Colon (tissue), 2 donors: ENCODE results near the gene CAMKMT.

Experiments
- FAIRE-seq: peaks from 2 replicates; lab custom pipeline; 2012; peaks lifted over from hg19 to GRCh38; lab: Jason Lieb, UNC
- donor health status: control.
- donor health status: control.

Gene CAMKMT

GRCh38 chr2:44744961-44745892, 383.5 kb downstream of the CAMKMT start:
- no peak for FAIRE-seq

DNA sequence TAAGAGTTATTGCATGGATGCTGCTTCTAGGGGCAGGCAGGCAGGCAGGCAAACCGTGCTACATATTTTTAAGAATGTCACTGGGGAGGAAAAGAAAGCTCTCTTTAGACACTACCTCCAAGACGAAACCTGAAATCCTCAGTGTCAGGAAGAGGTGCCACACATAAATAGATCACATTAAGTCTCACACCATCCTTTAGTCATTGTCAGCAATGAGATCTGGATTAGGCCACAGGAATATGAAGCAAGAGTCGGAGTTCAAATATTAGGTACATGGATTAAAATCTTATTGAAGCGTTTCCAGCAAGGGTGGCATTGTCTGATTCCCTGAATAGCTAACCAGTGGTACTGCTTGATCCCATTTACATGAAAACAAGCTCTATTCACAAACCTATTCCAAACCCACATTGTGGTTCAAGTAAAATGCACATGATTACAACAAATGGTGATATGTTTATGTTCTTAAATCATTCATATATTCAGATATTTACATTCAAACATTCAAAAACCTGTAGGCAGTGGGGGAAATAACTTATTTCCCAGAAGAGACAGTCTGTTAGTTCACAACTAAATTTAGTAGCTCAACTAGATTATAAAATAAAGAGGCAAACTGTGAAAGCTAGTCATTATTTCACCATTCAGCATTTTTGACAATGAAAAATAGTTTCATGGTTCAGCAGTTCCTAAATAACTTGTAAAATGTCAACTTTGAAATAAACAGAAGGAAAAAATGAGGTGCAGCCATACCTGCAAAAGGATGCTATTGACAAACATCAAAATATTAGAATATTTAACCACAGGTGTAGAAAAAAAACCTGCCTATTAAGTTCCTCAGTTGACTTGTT, 384.4 kb downstream of the CAMKMT start:
- no peak for FAIRE-seq

- no peak for FAIRE-seq
These were observed 385.3 kb downstream of the CAMKMT start for GRCh38 chr2:44746856-44747615.

DNA sequence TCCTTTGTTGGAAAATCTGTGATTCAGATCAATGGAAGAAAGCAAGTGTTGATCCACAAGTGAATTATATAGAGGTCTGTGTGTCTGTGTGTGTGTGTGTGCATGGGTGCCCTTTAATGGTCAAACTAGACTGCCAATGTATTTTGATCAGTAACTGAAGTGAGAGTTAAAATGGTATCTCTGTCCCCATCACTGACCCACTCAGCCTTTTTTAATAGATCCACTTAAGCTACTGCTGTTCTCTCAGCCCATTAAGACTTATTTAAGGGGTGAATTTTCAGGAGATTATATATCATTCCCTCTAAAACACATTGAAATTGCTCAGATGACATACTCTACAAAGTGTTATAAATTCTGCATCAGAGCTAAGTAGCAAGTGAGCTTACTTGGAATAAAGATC, 386.0 kb downstream of the CAMKMT start:
- no peak for FAIRE-seq

DNA sequence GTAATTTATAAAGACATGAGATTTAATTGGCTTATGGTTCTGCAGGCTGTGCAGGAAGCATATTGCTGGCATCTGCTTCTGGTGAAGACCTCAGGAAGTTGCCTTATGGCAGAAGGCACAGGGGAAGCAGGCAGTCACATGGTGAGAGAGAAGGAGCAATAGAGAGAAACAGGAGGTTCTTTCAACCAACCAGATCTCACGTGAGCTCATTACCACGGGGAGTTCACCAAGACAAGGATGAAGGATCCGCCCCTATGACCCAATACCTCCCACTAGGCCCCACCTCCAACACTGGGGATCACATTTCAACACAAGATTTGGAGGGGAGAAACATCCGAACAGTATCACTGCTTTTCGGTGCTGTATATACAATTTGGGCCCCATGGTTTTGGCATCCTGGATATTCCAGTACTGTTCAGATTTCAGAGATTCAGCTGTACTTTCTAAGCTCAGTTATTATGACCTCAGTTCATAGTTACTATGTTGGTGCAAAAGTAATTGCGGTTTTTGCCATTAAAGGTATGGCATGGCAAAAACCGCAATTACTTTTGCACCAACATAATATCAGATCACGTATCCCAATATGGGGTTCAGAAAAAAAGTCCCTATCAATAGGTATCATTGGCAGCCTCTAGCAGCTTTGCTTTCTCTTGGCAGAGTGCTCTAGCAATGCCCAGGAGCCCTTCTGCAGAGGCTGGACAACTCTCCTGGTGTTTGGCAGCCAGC, 390.2 kb downstream of the CAMKMT start:
- FAIRE-seq, result no peak

GRCh38 chr2:44752761-44753160, 391.0 kb downstream of the CAMKMT start:
- no peak for FAIRE-seq

DNA sequence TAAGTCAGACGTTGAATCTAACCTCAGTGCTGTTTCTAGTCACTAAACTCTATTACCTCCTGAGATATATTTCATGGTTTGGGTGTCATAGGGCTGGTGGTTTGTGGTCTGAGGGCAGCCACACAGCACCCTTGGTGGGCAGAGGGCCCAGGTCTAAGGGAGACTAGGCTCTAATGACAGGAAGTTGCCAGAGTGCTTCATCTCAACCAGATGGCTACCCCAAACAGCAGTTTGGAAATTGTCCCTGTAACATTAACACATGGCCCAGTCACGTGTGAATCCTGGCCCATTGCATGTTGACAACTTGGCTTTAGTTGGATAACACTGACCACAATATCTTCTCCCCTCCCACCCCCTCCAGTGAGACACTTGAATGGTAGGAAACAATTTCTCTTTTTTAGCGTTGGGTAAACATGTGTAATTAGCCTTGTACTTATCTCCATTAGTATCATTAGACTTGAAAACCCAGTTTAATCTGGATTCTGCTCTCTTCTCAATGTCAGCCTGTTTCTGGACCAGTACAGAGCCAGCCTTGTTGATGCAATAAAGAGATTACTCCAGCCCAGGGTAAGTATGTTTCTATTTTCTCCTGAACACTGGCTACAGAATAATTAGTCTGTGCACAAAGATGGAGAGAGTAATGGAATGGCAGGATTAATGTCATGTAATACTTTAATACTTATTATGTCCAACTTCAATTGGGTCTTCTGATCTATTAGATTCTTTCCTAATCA, 392.0 kb downstream of the CAMKMT start:
- no peak for FAIRE-seq

GRCh38 chr2:44758591-44758990, 396.8 kb downstream of the CAMKMT start:
- no peak for FAIRE-seq

- no peak for FAIRE-seq
These were observed 398.1 kb downstream of the CAMKMT start for GRCh38 chr2:44759823-44760222.

DNA sequence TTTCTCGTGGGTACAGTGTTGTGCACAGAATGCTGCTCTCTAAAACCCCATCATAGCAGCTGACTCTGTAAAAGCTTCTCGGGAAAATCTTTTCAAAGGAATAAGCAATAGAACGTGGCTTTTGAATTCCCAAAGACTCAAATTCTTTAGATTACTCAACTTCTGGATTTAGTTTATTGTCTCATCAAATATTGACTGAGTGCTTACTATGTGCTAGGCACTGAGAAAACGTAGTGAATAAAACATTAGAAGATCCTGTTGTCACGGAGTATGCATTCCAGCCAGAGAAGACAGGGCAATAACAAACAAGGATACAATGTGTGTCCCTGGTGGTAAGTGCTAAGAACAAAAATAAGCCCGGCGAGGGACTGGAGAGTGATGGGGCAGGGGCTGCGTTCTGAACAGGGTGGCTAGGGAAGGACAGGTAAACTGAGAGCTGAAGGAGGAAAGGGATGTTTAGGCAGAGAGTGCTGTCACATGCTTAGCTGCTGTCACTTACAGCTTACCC, 401.6 kb downstream of the CAMKMT start:
- no peak for FAIRE-seq

DNA sequence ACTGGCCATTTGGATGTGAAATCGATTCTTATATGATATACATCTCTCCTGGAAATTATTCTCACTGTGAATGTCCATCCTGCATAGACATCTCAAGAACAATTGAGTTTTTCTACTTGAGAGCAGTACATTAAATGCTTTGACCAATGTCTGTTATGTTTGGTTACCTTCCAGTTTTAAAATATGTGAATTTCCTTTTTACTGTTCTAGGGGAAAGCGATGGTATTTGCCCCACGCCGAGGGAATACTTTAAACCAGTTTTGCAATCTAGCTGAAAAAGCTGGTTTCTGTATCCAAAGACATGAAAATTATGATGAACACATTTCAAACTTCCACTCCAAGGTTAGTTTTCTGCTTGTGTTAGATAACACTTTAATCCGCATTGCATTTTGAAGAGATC, 404.5 kb downstream of the CAMKMT start:
- FAIRE-seq, result no peak

DNA sequence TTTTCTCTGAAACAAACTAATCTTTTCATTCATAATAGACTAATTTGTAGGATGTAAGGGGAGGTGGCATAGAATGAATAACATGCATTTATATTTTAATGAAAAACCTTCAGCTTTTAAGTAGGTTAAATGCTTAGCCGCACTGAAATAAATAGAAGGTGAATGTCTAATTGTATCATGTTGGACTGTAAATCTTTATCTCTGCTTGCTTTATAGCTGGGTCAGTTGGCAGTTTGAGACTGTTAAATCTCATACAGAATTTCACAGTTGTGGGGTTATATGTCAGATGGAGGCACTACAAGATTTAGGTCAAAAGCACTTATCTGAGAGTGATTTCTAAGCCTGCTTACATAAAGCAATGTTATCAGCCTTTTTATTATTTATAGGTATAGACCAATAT, 405.0 kb downstream of the CAMKMT start:
- FAIRE-seq, result no peak

DNA sequence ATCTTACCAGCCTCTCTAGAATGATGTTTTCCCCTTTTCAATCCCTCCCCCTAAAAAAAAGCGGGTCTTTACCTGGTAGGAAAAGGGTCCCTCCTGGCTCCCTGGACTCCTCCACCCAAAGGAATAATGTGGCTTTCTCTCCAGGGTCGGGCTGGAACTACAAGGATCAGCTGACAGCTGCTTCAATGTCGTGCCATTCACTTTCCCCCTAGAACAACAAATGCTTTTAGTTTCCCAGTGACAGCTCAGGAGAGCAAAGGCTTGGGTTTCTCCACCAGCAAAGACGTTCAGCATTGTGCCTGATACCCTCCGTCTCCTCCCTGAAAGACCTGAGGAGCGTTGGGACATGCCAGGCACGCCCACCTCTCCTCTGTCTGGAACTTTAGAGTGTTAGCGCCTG, 405.9 kb downstream of the CAMKMT start:
- no peak for FAIRE-seq

DNA sequence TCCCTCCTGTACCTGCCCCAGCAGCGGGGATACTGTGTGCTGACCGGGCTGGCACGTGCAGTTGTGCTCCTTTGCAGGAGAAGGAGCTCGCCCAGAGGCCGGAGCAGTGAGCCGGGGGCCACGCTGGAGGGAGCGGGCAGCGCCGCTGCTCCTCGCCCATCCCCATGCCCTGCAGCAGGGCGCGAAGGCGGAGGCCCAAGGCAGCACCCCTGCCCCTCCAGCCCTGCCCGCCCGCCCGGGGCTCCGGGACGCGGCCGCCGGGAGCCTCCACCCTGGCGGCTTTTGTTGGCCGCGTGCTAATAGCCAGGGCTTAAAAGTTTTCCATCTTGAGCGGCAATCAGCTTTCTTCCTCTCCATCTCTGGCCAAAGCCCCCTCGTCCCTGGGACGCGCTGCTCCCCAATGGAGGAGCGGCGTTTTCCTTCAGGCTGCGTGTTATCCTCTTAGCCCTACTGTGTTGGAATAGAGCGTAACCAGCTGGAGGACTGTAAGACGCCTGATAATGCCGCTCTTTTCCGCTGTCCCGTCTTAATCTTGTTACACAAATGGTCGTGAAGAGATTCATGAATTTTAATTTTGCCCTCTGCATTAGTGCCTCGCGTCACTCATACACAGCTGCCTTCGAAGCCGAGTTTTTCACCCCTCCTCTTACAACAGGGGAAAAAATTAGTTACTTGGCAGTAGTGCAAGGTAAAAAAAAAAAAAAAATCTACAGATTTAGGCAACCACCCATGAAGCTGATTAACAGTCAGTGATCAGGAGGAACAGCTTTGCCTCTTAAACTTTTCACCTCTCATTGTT, 406.9 kb downstream of the CAMKMT start:
- no peak for FAIRE-seq

GRCh38 chr2:44769349-44770011, 407.7 kb downstream of the CAMKMT start:
- no peak for FAIRE-seq

DNA sequence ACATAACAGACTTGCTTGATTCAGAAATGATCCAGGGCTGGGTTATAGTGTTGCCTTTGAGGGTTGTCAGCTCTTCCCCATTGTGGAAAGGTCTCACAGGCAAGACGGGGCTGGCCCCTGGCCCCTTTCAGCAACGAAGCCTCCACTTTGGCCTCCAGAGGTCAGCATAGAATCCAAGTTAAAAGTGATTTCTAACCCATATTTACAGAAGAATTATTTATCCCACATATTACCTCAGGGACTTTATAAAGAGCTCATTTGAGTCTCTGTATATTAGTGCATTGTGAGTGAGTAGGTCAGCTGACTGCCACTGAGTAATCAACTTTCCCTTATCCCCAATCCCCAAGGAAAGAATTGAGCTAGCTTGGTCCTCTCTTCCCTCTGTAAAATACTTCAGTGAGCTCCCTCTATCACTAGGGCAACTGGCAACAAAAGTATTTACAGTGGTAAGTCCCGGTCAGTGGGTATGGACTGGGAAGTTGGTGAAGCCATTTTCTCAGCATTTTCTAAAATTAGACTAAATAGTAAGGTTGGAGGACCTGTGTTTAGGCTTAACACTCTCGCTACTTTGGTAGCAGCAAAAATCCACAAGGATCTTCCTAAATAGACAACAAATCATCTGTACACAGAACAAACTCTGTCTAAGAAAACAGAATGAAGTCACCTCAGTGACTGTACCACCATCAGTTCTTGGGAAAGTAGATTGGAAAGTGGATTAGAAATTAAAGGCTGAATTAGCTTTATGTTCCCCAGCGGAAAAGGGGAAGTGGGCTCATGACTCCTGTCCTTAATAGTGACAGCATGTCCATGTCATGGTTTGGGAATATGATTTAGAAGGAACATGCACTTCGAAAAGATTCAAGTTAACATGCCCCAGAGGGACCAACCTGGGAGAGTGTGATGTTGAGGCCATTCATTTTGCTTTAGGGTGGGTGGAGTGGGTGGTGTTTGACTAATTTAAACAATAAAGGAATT, 408.8 kb downstream of the CAMKMT start:
- no peak for FAIRE-seq

- no peak for FAIRE-seq
These were observed 409.8 kb downstream of the CAMKMT start for GRCh38 chr2:44771522-44771921.

DNA sequence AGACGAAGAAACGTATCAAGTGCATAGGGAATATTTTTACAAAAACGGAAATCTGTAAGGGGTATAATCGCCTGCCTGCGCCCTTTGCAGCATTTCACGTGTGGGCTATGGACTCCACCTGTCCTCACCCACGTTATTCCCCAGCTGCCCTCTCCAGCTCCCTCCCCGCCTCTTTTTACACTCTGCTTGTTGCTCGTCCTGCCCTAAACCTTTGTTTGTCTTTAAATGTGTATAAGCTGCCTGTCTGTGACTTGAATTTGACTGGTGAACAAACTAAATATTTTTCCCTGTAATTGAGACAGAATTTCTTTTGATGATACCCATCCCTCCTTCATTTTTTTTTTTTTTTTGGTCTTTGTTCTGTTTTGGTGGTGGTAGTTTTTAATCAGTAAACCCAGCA, 410.4 kb downstream of the CAMKMT start:
- no peak for FAIRE-seq
